OCI-LY7 (cell line): ENCODE results near the gene GPANK1. TPM values are rescaled to one million over a fixed set of nuclear protein-coding genes. Genes with fewer than 3 reads are reported as not detected.

Source experiments
- Bru-seq: library from RNA; stranded (reverse); fragments of 400-500 nt; gene quantifications from one replicate; lab custom pipeline; 2021; lab: Mats Ljungman, UMichigan
- BruChase-seq, 2 experiments: library from RNA; stranded (reverse); fragments of 400-500 nt; gene quantifications; one replicate each; lab custom pipeline; 2021; lab: Mats Ljungman, UMichigan
- BruUV-seq: library from RNA; stranded (reverse); fragments of 400-500 nt; replicated peaks from 2 replicates; lab custom pipeline; 2021; lab: Mats Ljungman, UMichigan
- CTCF ChIA-PET: fragments of 300-600 bp; sonication (Branson Sonifier 250); formaldehyde crosslinking; loops from one replicate; lab custom pipeline; 2022; ENCODE audit warnings: antibody characterized with exemption; ENCODE audit not compliant: unreplicated experiment; lab: Charles Lee
- POLR2A ChIA-PET: fragments of 300-600 bp; sonication (Branson Sonifier 250); formaldehyde crosslinking; loops from one replicate; lab custom pipeline; 2022; ENCODE audit warnings: antibody characterized with exemption; lab: Charles Lee
- DNase-seq: peaks from one replicate; pipeline ENCODE4 v3.0.0-alpha.2; 2015; ENCODE audit warnings: low spot score
- H2AFZ ChIP-seq: fragments of 200-600 bp; sonication (generic), shearing (Covaris generic); 2 replicates; pipeline ENCODE4 v1.6.1; 2014; ENCODE audit warnings: mild to moderate bottlenecking, antibody characterized with exemption, low read length, moderate library complexity
- H3K27ac ChIP-seq: fragments of 200-600 bp; sonication (generic); 2 replicates; pipeline ENCODE4 v1.5.1; 2014; ENCODE audit warnings: mixed run types, low read depth, mild to moderate bottlenecking, moderate library complexity, low read length, inconsistent platforms; ENCODE audit not compliant: poor library complexity, severe bottlenecking
- H3K36me3 ChIP-seq: fragments of 200-600 bp; sonication (generic); 2 replicates; pipeline ENCODE4 v1.6.1; 2014; ENCODE audit warnings: mild to moderate bottlenecking, antibody characterized with exemption, low read length, moderate library complexity, mixed read lengths; ENCODE audit not compliant: insufficient read depth
- H3K4me1 ChIP-seq: fragments of 200-600 bp; sonication (generic); 2 replicates; pipeline ENCODE4 v1.5.1; 2014; ENCODE audit warnings: mild to moderate bottlenecking, low read length; ENCODE audit not compliant: insufficient read depth, poor library complexity, severe bottlenecking
- H3K4me2 ChIP-seq: fragments of 200-600 bp; sonication (generic); 2 replicates; pipeline ENCODE4 v1.6.1; 2014; ENCODE audit warnings: mild to moderate bottlenecking, low read length
- H3K4me3 ChIP-seq: fragments of 200-600 bp; sonication (generic); 2 replicates; pipeline ENCODE4 v1.5.1; 2014; ENCODE audit warnings: mild to moderate bottlenecking, low read depth, low read length; ENCODE audit not compliant: poor library complexity, severe bottlenecking
- H3K79me2 ChIP-seq: fragments of 200-600 bp; sonication (generic); 2 replicates; pipeline ENCODE4 v1.6.1; 2016; ENCODE audit warnings: low read depth, mild to moderate bottlenecking, low read length, moderate library complexity, mixed read lengths; ENCODE audit not compliant: insufficient read depth
- H3K9me2 ChIP-seq: fragments of 200-600 bp; sonication (generic); 2 replicates; pipeline ENCODE4 v1.6.1; 2016; ENCODE audit warnings: mild to moderate bottlenecking, low read length, mixed read lengths; ENCODE audit not compliant: insufficient read depth
- H3K9me3 ChIP-seq: fragments of 200-600 bp; sonication (generic); 2 replicates; pipeline ENCODE4 v1.6.1; 2014; ENCODE audit warnings: mild to moderate bottlenecking, mixed run types, low read length, mixed read lengths
- H4K20me1 ChIP-seq: fragments of 200-600 bp; sonication (generic); 2 replicates; pipeline ENCODE4 v1.6.1; 2014; ENCODE audit warnings: mild to moderate bottlenecking, antibody characterized with exemption, low read length, moderate library complexity, mixed read lengths; ENCODE audit not compliant: insufficient read depth
- EZH2phosphoT487 ChIP-seq: fragments of 200-600 bp; sonication (generic); IDR thresholded peaks from 2 replicates; pipeline ENCODE4 v1.6.1; 2018; ENCODE audit warnings: low read depth, borderline replicate concordance, mild to moderate bottlenecking, mixed run types, antibody characterized with exemption, low read length, moderate library complexity, mixed read lengths
- intact Hi-C: fragments of 100-400 bp; cut with micrococcal nuclease; formaldehyde crosslinking; loops from one replicate; pipeline ENCODE4 v1.10.0; 2022; ENCODE audit not compliant: unreplicated experiment
- long read RNA-seq: library from polyadenylated mRNA; stranded (forward); transcript quantifications from one replicate; pipeline ENCODE4 v2.0.0, GENCODE V29; 2022
- total RNA-seq, 2 experiments: library from RNA; depleted of rRNA in 1 of 2; stranded (reverse); fragments of >200 nt in 1 of 2; shearing (Covaris generic) in 1 of 2; gene quantifications; 2 replicates each; pipeline ENCODE4 v1.2.3, GENCODE V29; 2014 to 2022
- TF ChIP-seq, protein P1 (sequence below): fragments of 200-600 bp; sonication (generic); conservative IDR thresholded peaks from 2 replicates; pipeline ENCODE4 v1.5.1; 2014; ENCODE audit warnings: mild to moderate bottlenecking, antibody characterized with exemption, low read length, moderate library complexity, mixed read lengths

Gene GPANK1
- total RNA-seq (2014; rRNA removed; shearing (Covaris generic)) (34.3 and 50.9 TPM in 2 replicates), total RNA-seq (2022) (38.8 and 40.7 TPM in 2 replicates), Bru-seq, nascent RNA (percentile 85 among the genes with signal in this experiment), BruChase-seq, experiment 1, labeled RNA remaining after a 6-hour chase (percentile 69 among the genes with signal in this experiment), BruChase-seq, experiment 2, labeled RNA remaining after a 2-hour chase (percentile 80 among the genes with signal in this experiment)
- long read RNA-seq, transcript GPANK1-204 (4 exons, 1,814 nt), result minor isoform, 13 of 103 reads
- long read RNA-seq, transcript GPANK1-203 (3 exons, 1,910 nt), result major isoform, 25 of 103 reads
- long read RNA-seq, transcript GPANK1-202 (4 exons, 1,800 nt), result minor isoform, 13 of 103 reads
- long read RNA-seq, partial matches to known transcripts, result 28 of 103 reads
- long read RNA-seq, other reads (novel, unspliced or antisense), result 20 of 103 reads

DNA sequence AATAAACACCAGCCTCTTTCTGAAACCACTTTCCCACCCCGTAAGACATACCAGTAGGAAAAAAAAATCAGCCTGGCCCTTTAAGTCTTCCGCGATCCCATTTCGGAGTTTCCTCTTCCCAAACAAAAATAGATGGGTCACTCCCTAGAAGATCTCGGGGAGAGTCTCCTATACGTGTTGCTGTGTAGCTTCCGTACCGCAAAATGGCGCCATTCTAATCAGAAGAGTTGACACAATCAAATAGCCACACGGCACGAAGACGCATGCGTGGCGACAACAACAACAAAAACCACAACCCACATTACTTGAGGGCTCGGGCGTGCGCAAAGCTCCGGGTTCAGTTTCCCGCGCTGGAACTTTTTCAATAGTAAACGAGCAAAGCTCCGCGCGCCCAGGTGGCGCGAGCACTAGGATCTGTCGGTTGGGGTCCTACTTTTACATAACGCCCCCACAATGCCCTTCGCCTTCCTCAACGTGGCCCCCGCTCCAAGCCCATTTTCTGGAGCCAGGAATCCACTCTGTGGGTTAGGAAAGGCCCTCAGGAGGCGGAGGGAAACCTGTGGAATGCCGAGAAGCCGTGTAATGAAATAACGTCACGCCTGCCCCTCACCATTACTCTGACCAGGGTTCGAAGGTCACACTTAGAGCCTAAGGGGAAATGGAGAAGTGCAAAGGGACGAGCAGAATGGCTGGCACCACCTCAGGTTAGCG is at the start of gene GPANK1:
Gene GPANK1 (minus strand): TSS at position 208 of the 711 bp plus-strand sequence. CDS start 519 bp downstream, outside the sequence.
- POLR2A ChIA-PET, result interaction anchor here (0.6 to 1.6 kb wide), 7 partner anchors 9 to 293 kb away, joined by 3 to 6 read pairs (median 3); partner anchors contain the start of genes APOM, HSPA1B, LSM2 and NEU1
- Histone ChIP-seq H2AFZ (peak within 1 kb of the TSS; percentile 2; the same call in 1 of the 2 replicates), H4K20me1 (0 out of 2 replicates have a peak, but pooled peaks cover 3% of the 10 kb centered on the region), H3K79me2 (peaks cover 62% of the 10 kb centered on the region), H3K9me3 (no peaks in the 10 kb centered on the region), H3K9me2 (no peaks in the 10 kb centered on the region), H3K4me1 (peaks cover 45% of the 10 kb centered on the region), H3K27ac (peak within 1 kb of the TSS; percentile 90), H3K4me2 (peak within 1 kb of the TSS; percentile 97), H3K4me3 (peak within 1 kb of the TSS; percentile 99), H3K36me3 (peaks cover 68% of the 10 kb centered on the region)
- intact Hi-C loops, result loop anchor here (1.0 to 2.0 kb wide), 7 partner anchors 13 to 170 kb away; partner anchors contain the start of genes ABHD16A, ATP6V1G2, BAG6 and PRRC2A
- TF ChIP-seq, protein P1, sequence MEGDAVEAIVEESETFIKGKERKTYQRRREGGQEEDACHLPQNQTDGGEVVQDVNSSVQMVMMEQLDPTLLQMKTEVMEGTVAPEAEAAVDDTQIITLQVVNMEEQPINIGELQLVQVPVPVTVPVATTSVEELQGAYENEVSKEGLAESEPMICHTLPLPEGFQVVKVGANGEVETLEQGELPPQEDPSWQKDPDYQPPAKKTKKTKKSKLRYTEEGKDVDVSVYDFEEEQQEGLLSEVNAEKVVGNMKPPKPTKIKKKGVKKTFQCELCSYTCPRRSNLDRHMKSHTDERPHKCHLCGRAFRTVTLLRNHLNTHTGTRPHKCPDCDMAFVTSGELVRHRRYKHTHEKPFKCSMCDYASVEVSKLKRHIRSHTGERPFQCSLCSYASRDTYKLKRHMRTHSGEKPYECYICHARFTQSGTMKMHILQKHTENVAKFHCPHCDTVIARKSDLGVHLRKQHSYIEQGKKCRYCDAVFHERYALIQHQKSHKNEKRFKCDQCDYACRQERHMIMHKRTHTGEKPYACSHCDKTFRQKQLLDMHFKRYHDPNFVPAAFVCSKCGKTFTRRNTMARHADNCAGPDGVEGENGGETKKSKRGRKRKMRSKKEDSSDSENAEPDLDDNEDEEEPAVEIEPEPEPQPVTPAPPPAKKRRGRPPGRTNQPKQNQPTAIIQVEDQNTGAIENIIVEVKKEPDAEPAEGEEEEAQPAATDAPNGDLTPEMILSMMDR, result 0 out of 2 replicates have a peak, but pooled peaks have one; percentile 28
- no peak for TF ChIP-seq EZH2phosphoT487
- no TSS peak for BruUV-seq
- DNase-seq, result peak; percentile 95
- CTCF ChIA-PET, result interaction anchor here (0.6 to 0.7 kb wide), 2 partner anchors 30 to 237 kb away, joined by 3 read pairs; no protein-coding TSS in a partner anchor

DNA sequence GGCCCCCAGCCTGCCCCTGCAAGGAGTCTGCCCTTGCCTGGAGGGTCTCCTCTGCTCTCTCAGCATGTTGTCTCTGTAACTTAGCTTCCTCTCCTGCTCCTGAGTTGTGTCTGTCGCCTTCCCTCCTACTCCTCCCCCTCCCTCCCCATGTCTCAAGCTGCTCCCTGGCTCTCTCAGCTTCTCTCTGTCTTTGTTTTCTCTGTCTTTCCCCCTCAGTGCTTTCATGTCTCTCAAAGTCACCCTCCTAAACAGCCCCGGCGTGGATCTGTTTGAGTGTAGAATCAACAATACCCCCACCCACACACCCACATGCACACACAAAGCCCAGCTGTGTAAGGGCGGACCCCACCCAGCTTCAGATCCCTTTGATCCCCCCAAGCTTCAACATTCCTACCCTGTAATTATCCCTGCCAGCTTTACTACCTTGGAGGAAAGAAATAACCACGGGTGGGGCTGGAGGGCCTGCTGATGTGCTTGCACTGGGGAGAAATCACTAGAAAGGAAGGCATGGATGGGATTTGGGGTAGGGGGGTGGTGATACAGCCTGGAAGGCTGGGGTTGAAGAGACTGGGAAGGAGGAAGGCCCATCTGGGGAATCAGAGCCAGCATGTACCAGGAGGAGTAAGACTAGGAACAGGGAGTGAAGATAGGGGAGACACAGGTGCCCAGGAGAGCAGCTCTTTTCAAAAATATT is 49.3 kb upstream of the GPANK1 start:
- Histone ChIP-seq H3K79me2 (no peaks in the 10 kb centered on the region), H3K4me1 (peaks cover 10% of the 10 kb centered on the region), H3K4me2 (no peak overlapping the region), H3K36me3 (no peaks in the 10 kb centered on the region), H3K27ac (no peak overlapping the region), H3K9me3 (no peaks in the 10 kb centered on the region), H3K9me2 (no peaks in the 10 kb centered on the region), H4K20me1 (no peaks in the 10 kb centered on the region), H2AFZ (no peak overlapping the region), H3K4me3 (no peak overlapping the region)
- POLR2A ChIA-PET, result interaction anchor here (0.5 to 1.7 kb wide), 5 partner anchors 11 to 24 kb away, joined by 3 to 7 read pairs (median 3); no protein-coding TSS in a partner anchor
- no peak for DNase-seq
- TF ChIP-seq, protein P1, result no peak
- TF ChIP-seq EZH2phosphoT487, result no peak
- CTCF ChIA-PET, result interaction anchor here (0.5 kb wide), 1 partner anchor 121 kb away, joined by 7 read pairs; no protein-coding TSS in a partner anchor
- BruUV-seq, result no TSS peak
- intact Hi-C loops, result no loop called here
